Mesendoderm (in vitro differentiated cells): ENCODE data around the gene MRPL20.

Source experiments
- DNase-seq: peaks from one replicate; pipeline ENCODE4 v3.0.0; 2013
- H2AK5ac ChIP-seq: 2 replicates; pipeline ENCODE4 v1.6.1; 2013; ENCODE audit warnings: low read length, inconsistent platforms
- H2BK120ac ChIP-seq: 2 replicates; pipeline ENCODE4 v1.6.1; 2013; ENCODE audit warnings: low read depth, mild to moderate bottlenecking, low read length, moderate library complexity, mixed read lengths
- H2BK15ac ChIP-seq: replicated peaks from 2 replicates; pipeline ENCODE4 v1.6.1; 2013; ENCODE audit warnings: low read depth, mild to moderate bottlenecking, moderate library complexity
- H2BK5ac ChIP-seq: 2 replicates; pipeline ENCODE4 v1.6.1; 2013; ENCODE audit warnings: low read length, inconsistent platforms
- H3K18ac ChIP-seq: 2 replicates; pipeline ENCODE4 v1.6.1; 2013; ENCODE audit warnings: mild to moderate bottlenecking, low read length, mixed read lengths
- H3K23ac ChIP-seq: one replicate; pipeline ENCODE4 v1.6.1; 2013; ENCODE audit warnings: low read length
- H3K27ac ChIP-seq: 2 replicates; pipeline ENCODE4 v1.5.1; 2013; ENCODE audit warnings: low read depth, mild to moderate bottlenecking, inconsistent platforms, low read length, moderate library complexity
- H3K27me3 ChIP-seq: 2 replicates; pipeline ENCODE4 v1.6.1; 2013; ENCODE audit warnings: low read length, control low read depth, mild to moderate bottlenecking, inconsistent platforms; ENCODE audit not compliant: insufficient read depth, poor library complexity
- H3K36me3 ChIP-seq: 2 replicates; pipeline ENCODE4 v1.6.1; 2013; ENCODE audit warnings: low read length, inconsistent platforms; ENCODE audit not compliant: control insufficient read depth, insufficient read depth
- H3K4ac ChIP-seq: one replicate; pipeline ENCODE4 v1.6.1; 2013; ENCODE audit warnings: low read depth, mild to moderate bottlenecking, low read length, moderate library complexity
- H3K4me1 ChIP-seq: 2 replicates; pipeline ENCODE4 v1.6.1; 2013; ENCODE audit warnings: low read depth, low read length, inconsistent platforms; ENCODE audit not compliant: control insufficient read depth
- H3K4me2 ChIP-seq: 2 replicates; pipeline ENCODE4 v1.6.1; 2013; ENCODE audit warnings: low read length
- H3K4me3 ChIP-seq: 2 replicates; pipeline ENCODE4 v1.5.1; 2013; ENCODE audit warnings: mild to moderate bottlenecking, low read length
- H3K56ac ChIP-seq: one replicate; pipeline ENCODE4 v1.6.1; 2013; ENCODE audit warnings: low read length
- H3K79me1 ChIP-seq: 2 replicates; pipeline ENCODE4 v1.6.1; 2013; ENCODE audit warnings: low read length, inconsistent platforms
- H3K79me2 ChIP-seq: 2 replicates; pipeline ENCODE4 v1.6.1; 2013; ENCODE audit warnings: mild to moderate bottlenecking, low read length; ENCODE audit not compliant: control insufficient read depth, insufficient read depth
- H3K9ac ChIP-seq: 2 replicates; pipeline ENCODE4 v1.6.1; 2013; ENCODE audit warnings: low read length, inconsistent platforms
- H4K5ac ChIP-seq: one replicate; pipeline ENCODE4 v1.6.1; 2013; ENCODE audit warnings: low read length
- H4K8ac ChIP-seq: one replicate; pipeline ENCODE4 v1.6.1; 2013; ENCODE audit warnings: low read depth, mild to moderate bottlenecking, control low read depth, low read length, moderate library complexity
- WGBS: extraction: QIAGEN DNeasy Blood & Tissue Kit; methylation state at CpG from one replicate; pipeline ENCODE4 v1.1.7; 2013; ENCODE audit warnings: low lambda C conversion rate, missing lambda C conversion rate; ENCODE audit not compliant: insufficient coverage; ENCODE audit errors: extremely low coverage; 5-methylcytosine and 5-hydroxymethylcytosine counted together

Gene MRPL20

GRCh38 chr1:1437904-1438376 is 30.8 kb upstream of the MRPL20 start:
- no peak overlapping the region for H3K4ac ChIP-seq
- H2BK120ac ChIP-seq: no peak overlapping the region
- H3K36me3 ChIP-seq: no peaks in the 10 kb centered on the region
- no peak overlapping the region for H3K23ac ChIP-seq
- DNase-seq: no peak
- H3K79me1 ChIP-seq: peaks cover 3% of the 10 kb centered on the region
- no peak overlapping the region for H2BK5ac ChIP-seq
- H3K27me3 ChIP-seq: no peaks in the 10 kb centered on the region
- H3K56ac ChIP-seq: no peak overlapping the region
- H2AK5ac ChIP-seq: no peak overlapping the region
- no peak overlapping the region for H3K27ac ChIP-seq
- H2BK15ac ChIP-seq: no peak overlapping the region
- no CpG with 5 or more reads among the region's 11 CpGs for WGBS
- H4K5ac ChIP-seq: no peak overlapping the region
- no peak overlapping the region for H3K18ac ChIP-seq
- H3K79me2 ChIP-seq: peaks cover 19% of the 10 kb centered on the region
- no peak overlapping the region for H4K8ac ChIP-seq
- no peak overlapping the region for H3K4me3 ChIP-seq
- peaks cover 10% of the 10 kb centered on the region for H3K4me1 ChIP-seq
- no peak overlapping the region for H3K4me2 ChIP-seq
- H3K9ac ChIP-seq: peak overlapping the region; percentile 12

- peaks cover 19% of the 10 kb centered on the region for H3K79me2 ChIP-seq
- H2BK120ac ChIP-seq: no peak overlapping the region
- no peak overlapping the region for H4K8ac ChIP-seq
- no peak overlapping the region for H3K56ac ChIP-seq
- H3K9ac ChIP-seq: no peak overlapping the region
- H3K27me3 ChIP-seq: no peaks in the 10 kb centered on the region
- H4K5ac ChIP-seq: no peak overlapping the region
- H3K18ac ChIP-seq: no peak overlapping the region
- H3K36me3 ChIP-seq: no peaks in the 10 kb centered on the region
- no peak for DNase-seq
- H2BK5ac ChIP-seq: no peak overlapping the region
- no peak overlapping the region for H3K23ac ChIP-seq
- H3K79me1 ChIP-seq: peaks cover 3% of the 10 kb centered on the region
- H3K4me3 ChIP-seq: no peak overlapping the region
- H2BK15ac ChIP-seq: no peak overlapping the region
- H3K4ac ChIP-seq: no peak overlapping the region
- no peak overlapping the region for H3K4me2 ChIP-seq
- no peak overlapping the region for H3K27ac ChIP-seq
- H2AK5ac ChIP-seq: no peak overlapping the region
- no CpG with 5 or more reads among the region's 31 CpGs for WGBS
- H3K4me1 ChIP-seq: peaks cover 10% of the 10 kb centered on the region
These were observed 30.2 kb upstream of the MRPL20 start for GRCh38 chr1:1437033-1437903.

GRCh38 chr1:1436630-1437032 is 29.5 kb upstream of the MRPL20 start:
- H3K79me2 ChIP-seq: peaks cover 19% of the 10 kb centered on the region
- DNase-seq: no peak
- no peaks in the 10 kb centered on the region for H3K36me3 ChIP-seq
- no peak overlapping the region for H2BK5ac ChIP-seq
- H3K56ac ChIP-seq: peak overlapping the region; percentile 86
- H2BK15ac ChIP-seq: no peak overlapping the region
- H3K4me3 ChIP-seq: no peak overlapping the region
- peak overlapping the region; percentile 90 for H3K4me2 ChIP-seq
- no peak overlapping the region for H2AK5ac ChIP-seq
- no peak overlapping the region for H4K8ac ChIP-seq
- H3K18ac ChIP-seq: no peak overlapping the region
- H2BK120ac ChIP-seq: no peak overlapping the region
- no peak overlapping the region for H4K5ac ChIP-seq
- WGBS: no CpG with 5 or more reads among the region's 7 CpGs
- H3K4ac ChIP-seq: no peak overlapping the region
- H3K79me1 ChIP-seq: peaks cover 3% of the 10 kb centered on the region
- H3K23ac ChIP-seq: no peak overlapping the region
- H3K27me3 ChIP-seq: no peaks in the 10 kb centered on the region
- H3K27ac ChIP-seq: no peak overlapping the region
- peak overlapping the region; percentile 86 for H3K9ac ChIP-seq
- H3K4me1 ChIP-seq: peaks cover 12% of the 10 kb centered on the region

GRCh38 chr1:1435911-1436629 is 29.0 kb upstream of the MRPL20 start:
- Histone ChIP-seq H2BK120ac (no peak overlapping the region), H3K4me1 (peaks cover 15% of the 10 kb centered on the region), H3K56ac (peak overlapping the region; percentile 86), H3K23ac (peak overlapping the region; percentile 45), H2BK15ac (no peak overlapping the region), H3K4me3 (peak overlapping the region; percentile 65), H3K18ac (no peak overlapping the region), H3K4me2 (peak overlapping the region; percentile 90), H3K27me3 (no peaks in the 10 kb centered on the region), H2BK5ac (no peak overlapping the region), H3K79me2 (peaks cover 19% of the 10 kb centered on the region), H4K8ac (no peak overlapping the region), H3K4ac (peak overlapping the region; percentile 61), H3K9ac (peak overlapping the region; percentile 86), H3K27ac (no peak overlapping the region), H3K36me3 (no peaks in the 10 kb centered on the region), H4K5ac (no peak overlapping the region), H3K79me1 (peaks cover 3% of the 10 kb centered on the region), H2AK5ac (no peak overlapping the region)
- no peak for DNase-seq
- no CpG with 5 or more reads among the region's 40 CpGs for WGBS

GRCh38 chr1:1435106-1435903 is 28.2 kb upstream of the MRPL20 start, which contains the start of gene VWA1:
Gene VWA1, plus strand, starts transcription at chr1:1435690. Its CDS starts 59 bp downstream, at chr1:1435749.
- Histone ChIP-seq H2BK120ac (no peak within 1 kb of the TSS), H3K56ac (peak within 1 kb of the TSS; percentile 88), H3K79me2 (peaks cover 19% of the 10 kb centered on the region), H2BK15ac (no peak within 1 kb of the TSS), H3K18ac (peak within 1 kb of the TSS; percentile 32), H3K79me1 (peaks cover 3% of the 10 kb centered on the region), H4K8ac (no peak within 1 kb of the TSS), H3K9ac (peak within 1 kb of the TSS; percentile 86), H3K4me3 (peak within 1 kb of the TSS; percentile 65), H3K4me1 (peaks cover 15% of the 10 kb centered on the region), H2AK5ac (peak within 1 kb of the TSS; percentile 6), H3K36me3 (no peaks in the 10 kb centered on the region), H3K4ac (peak within 1 kb of the TSS; percentile 84), H4K5ac (no peak within 1 kb of the TSS), H3K4me2 (peak within 1 kb of the TSS; percentile 90), H3K27me3 (no peaks in the 10 kb centered on the region), H3K27ac (peak within 1 kb of the TSS; percentile 97), H2BK5ac (peak within 1 kb of the TSS; percentile 81), H3K23ac (peak within 1 kb of the TSS; percentile 45)
- DNase-seq: peak; percentile 72
- WGBS: no CpG with 5 or more reads among the region's 89 CpGs
